ENCODE results near the gene INPP5E. TPM values are rescaled to one million over a fixed set of nuclear protein-coding genes. Genes with fewer than 3 reads are reported as not detected.

Gene INPP5E
- total RNA-seq, 1 experiment from 2014 or later: 12.4 TPM

DNA sequence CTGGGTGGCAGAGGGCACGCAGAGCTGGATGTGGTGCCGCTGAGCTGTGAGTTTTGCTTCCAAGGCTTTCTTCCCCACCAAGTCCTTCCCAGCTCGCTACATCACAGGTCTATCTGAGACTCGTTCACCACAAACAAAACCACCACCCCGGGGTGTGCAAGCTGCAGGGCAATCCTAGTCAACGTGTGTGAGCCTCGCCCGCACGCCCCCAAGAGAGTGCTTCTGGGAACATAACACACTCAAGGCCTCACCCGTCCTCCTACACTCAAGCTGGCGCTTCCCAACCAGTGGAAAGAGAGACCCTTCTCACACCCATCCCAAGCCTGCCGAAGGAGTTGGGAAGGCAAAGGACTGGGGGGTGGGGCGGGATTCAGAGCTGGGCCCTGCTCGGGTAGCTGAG lies 50.2 kb downstream of the INPP5E start:
- no peak for DNase-seq
- no peak overlapping the region for H3K4me3 ChIP-seq (ENCODE audit: insufficient read depth, low read depth, low read length)
- no peaks in the 10 kb centered on the region for H3K27me3 ChIP-seq (ENCODE audit: control insufficient read depth, insufficient read depth, low read length)
- H3K36me3 ChIP-seq (replicated peaks; ENCODE audit: control insufficient read depth, insufficient read depth, low read length): peaks cover 38% of the 10 kb centered on the region

DNA sequence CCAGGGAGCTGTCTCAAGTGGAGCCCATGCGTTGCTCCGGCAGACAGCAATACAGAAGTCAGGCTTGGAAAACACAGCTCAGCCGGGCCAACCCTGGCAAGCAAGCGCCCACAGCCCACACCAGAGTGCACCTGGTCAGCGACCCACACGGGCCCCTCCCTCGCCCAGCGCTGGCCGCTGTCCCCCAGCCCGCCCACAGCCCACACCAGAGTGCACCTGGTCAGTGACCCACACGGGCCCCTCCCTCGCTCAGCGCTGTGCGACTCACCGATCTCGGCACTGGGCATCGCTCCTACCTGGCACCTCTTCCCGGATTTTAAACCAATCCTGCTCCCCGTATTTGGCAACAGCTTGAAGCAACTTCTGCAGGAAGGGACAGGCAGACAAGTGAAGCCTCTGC lies 52.4 kb downstream of the INPP5E start:
- Histone ChIP-seq H3K4me3 (ENCODE audit: insufficient read depth, low read depth, low read length) (no peak overlapping the region), H3K36me3 (replicated peaks; ENCODE audit: control insufficient read depth, insufficient read depth, low read length) (peaks cover 34% of the 10 kb centered on the region), H3K27me3 (ENCODE audit: control insufficient read depth, insufficient read depth, low read length) (no peaks in the 10 kb centered on the region)
- no peak for DNase-seq

DNA sequence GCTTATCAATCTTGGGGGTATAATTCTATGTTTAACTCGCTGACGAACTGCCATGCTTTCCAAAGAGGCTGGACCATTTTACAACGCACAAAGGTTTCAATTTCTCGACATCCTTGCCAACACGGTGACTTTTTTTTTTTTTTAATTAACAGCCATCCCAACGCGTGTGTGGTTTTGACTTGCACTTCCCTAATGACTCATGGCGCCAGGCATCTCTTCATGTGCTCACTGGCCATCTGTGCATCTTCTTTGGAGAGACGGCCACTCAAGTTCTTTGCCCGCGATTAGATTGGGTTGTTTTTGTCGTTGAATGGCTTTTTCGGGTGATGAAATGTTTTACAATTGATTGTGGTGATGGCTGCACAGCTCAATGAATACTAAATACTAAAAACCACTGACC lies 53.6 kb downstream of the INPP5E start:
- no peak overlapping the region for H3K4me3 ChIP-seq (ENCODE audit: insufficient read depth, low read depth, low read length)
- DNase-seq: no peak
- no peaks in the 10 kb centered on the region for H3K27me3 ChIP-seq (ENCODE audit: control insufficient read depth, insufficient read depth, low read length)
- H3K36me3 ChIP-seq (replicated peaks; ENCODE audit: control insufficient read depth, insufficient read depth, low read length): peaks cover 34% of the 10 kb centered on the region

DNA sequence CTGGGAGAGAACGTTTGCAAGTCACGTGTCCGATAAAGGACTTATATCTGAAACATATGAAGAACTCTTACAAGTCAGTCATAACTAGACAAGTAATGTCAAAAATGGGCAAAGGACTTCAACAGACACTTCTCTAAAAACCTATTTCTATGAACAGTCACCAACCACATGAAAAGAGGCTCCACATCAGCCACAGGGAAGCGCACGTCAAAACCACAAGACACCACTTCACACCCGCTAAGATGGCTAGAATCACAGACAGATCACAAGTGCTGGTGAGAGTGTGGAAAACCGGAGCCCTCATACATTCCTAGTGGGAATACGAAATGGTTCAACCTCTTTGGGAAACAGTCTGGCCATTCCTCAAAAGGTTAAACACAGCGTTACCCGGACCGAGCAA lies 54.6 kb downstream of the INPP5E start:
- DNase-seq: no peak
- H3K27me3 ChIP-seq (ENCODE audit: control insufficient read depth, insufficient read depth, low read length): no peaks in the 10 kb centered on the region
- H3K36me3 ChIP-seq (replicated peaks; ENCODE audit: control insufficient read depth, insufficient read depth, low read length): peaks cover 38% of the 10 kb centered on the region
- H3K4me3 ChIP-seq (ENCODE audit: insufficient read depth, low read depth, low read length): no peak overlapping the region

DNA sequence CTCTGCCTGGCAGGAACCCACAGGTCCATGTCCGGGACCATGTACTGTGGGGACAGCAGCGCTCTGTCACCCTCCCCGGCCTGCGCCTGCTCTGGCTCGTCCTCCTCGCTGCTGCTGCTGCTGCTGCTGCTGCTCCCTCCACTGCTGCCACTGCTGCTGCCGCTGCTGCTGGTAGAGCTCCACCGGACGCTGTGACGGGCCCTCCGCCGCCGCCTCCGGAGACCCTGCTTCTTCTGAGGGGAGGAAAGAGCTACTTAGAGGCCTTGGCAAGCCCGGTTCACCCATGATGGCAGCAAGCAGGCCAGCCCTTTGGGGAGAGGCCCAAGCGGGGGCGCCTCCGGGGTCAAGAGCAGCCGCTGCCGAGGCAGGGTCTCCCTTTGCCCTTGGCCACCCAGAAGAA lies 56.2 kb downstream of the INPP5E start:
- Histone ChIP-seq H3K27me3 (ENCODE audit: control insufficient read depth, insufficient read depth, low read length) (no peaks in the 10 kb centered on the region), H3K36me3 (replicated peaks; ENCODE audit: control insufficient read depth, insufficient read depth, low read length) (peaks cover 27% of the 10 kb centered on the region), H3K4me3 (ENCODE audit: insufficient read depth, low read depth, low read length) (no peak overlapping the region)
- DNase-seq: no peak

DNA sequence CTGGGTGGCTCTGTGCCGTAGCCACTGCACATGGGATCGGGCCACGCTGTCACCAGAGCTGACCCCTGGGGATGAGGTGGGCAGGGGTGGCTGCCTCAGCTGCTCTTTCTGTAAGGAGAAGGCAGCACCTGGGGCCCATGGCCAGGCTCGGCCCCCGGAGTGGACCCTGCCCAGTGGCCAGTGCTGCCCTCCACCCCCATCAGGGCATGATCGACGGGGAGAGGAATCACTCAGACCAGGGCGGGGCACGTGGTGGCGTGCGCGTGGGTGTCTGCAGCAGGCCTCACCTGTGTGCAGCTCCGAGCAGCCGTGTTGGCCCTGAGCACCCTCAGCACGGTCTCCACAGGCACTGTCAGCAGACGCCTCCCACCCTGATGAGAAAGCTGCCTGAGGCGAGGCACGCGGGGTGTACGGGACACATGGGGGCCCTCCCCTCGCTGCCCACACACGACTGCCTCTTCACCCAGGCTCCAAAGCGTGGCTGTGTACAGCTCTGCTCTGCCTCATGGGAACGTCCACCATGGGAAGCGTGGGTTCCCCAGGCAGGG lies 57.6 kb downstream of the INPP5E start:
- DNase-seq: no peak
- H3K27me3 ChIP-seq (ENCODE audit: control insufficient read depth, insufficient read depth, low read length): no peaks in the 10 kb centered on the region
- H3K4me3 ChIP-seq (ENCODE audit: insufficient read depth, low read depth, low read length): no peak overlapping the region
- H3K36me3 ChIP-seq (replicated peaks; ENCODE audit: control insufficient read depth, insufficient read depth, low read length): peaks cover 18% of the 10 kb centered on the region

DNA sequence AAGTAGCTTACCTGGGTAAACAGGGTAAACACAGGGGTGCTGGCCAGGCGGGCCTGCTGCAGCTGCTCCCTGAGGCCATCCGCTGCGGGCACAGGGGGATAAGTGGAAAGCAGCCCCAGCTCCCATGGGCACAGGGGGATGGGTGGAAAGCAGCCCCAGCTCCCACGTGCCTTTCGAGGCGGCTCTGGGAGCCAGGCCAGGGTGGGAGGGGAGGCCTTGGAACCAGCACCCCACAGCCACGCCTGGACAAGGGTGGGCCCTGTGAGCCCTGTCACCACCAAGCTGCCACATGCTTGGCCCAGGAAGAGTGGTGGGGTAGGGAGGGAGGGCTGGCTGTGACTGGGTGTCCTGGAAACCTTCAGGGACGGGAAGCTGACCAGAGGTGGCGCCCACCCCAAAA lies 58.3 kb downstream of the INPP5E start:
- H3K4me3 ChIP-seq (ENCODE audit: insufficient read depth, low read depth, low read length): no peak overlapping the region
- no peak for DNase-seq
- peaks cover 17% of the 10 kb centered on the region for H3K36me3 ChIP-seq (replicated peaks; ENCODE audit: control insufficient read depth, insufficient read depth, low read length)
- H3K27me3 ChIP-seq (ENCODE audit: control insufficient read depth, insufficient read depth, low read length): no peaks in the 10 kb centered on the region

DNA sequence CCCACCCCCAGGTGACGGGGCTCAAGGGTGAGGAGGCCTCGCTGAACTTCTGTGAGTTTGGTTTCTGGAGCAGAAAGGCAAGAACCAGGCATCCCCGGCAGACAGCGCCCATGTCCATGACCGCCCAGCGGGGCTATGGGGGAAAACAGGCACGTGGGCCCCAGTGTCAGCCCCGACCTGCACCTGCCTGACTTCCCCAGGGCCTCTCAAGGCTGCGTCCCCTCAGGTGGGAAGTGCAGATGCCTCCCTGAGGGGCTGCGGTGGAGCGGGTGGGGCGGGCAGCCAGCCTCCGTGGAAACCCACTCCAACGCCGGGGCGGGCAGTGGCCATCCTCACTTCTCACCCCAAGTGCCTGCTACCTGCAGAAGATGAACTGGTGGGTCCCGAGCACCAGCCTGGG lies 59.3 kb downstream of the INPP5E start:
- Histone ChIP-seq H3K4me3 (ENCODE audit: insufficient read depth, low read depth, low read length) (no peak overlapping the region), H3K27me3 (ENCODE audit: control insufficient read depth, insufficient read depth, low read length) (no peaks in the 10 kb centered on the region), H3K36me3 (replicated peaks; ENCODE audit: control insufficient read depth, insufficient read depth, low read length) (peaks cover 16% of the 10 kb centered on the region)
- no peak for DNase-seq

DNA sequence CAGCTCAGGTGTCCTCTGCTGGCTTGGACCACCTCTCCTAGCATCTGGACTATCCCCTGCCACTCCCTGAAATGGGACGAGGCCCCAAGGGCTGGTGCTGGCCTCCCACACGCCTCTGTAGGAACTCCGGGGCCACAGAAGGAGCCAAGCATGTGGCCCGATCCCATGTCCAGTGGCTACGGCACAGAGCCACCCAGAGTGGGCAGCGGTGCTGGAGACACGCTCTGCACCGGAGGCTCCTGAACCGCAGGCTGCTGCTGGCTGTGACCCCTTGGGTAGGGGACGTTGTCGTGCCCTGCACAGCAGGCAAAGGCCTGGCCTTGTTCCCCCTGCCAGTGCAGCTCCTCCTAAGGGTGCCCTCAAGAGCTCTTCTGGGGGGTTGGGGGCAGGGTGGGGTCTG lies 59.8 kb downstream of the INPP5E start:
- H3K4me3 ChIP-seq (ENCODE audit: insufficient read depth, low read depth, low read length): no peak overlapping the region
- H3K27me3 ChIP-seq (ENCODE audit: control insufficient read depth, insufficient read depth, low read length): no peaks in the 10 kb centered on the region
- peaks cover 16% of the 10 kb centered on the region for H3K36me3 ChIP-seq (replicated peaks; ENCODE audit: control insufficient read depth, insufficient read depth, low read length)
- no peak for DNase-seq

DNA sequence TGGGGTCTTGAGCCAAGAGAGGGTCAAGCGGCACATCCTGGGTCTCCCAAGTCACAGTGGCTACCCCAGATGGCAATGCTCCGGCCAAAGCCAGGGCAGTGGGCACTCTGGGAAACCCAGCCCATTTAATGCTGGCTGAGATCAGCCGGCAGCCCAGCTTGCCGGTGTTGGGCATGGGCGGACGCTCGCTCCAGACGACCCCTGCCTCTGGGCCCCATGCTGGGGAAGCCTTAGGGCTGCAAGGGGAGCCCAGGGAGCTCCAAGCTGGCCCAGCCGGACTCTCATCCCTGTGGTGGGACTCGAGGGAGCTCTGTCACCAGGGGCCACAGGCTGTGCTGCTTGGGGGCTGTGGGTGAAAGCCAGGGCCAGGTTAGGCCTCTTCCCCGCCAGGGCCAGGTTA lies 60.2 kb downstream of the INPP5E start:
- Histone ChIP-seq H3K36me3 (replicated peaks; ENCODE audit: control insufficient read depth, insufficient read depth, low read length) (peaks cover 16% of the 10 kb centered on the region), H3K27me3 (ENCODE audit: control insufficient read depth, insufficient read depth, low read length) (no peaks in the 10 kb centered on the region), H3K4me3 (ENCODE audit: insufficient read depth, low read depth, low read length) (no peak overlapping the region)
- no peak for DNase-seq

DNA sequence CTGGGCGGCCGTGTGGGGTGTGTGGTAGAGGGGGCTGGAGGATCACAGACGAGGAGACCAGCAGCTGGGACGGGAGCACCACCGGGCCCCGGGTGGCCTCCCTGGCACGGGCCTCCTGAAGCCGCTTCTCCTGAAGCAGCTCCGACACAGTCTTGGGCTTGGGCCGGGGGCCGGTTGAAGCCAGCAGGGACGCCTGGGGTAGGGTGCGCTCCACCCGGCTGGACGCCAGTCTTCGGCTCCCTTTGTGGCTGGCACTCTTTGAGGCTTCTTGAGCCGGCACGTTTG lies 60.7 kb downstream of the INPP5E start:
- Histone ChIP-seq H3K27me3 (ENCODE audit: control insufficient read depth, insufficient read depth, low read length) (no peaks in the 10 kb centered on the region), H3K4me3 (ENCODE audit: insufficient read depth, low read depth, low read length) (no peak overlapping the region), H3K36me3 (replicated peaks; ENCODE audit: control insufficient read depth, insufficient read depth, low read length) (peaks cover 14% of the 10 kb centered on the region)
- DNase-seq: no peak

Other genes with a start within 250 kb of the INPP5E start
- 0.07 TPM in 1 of 2 replicates, not detected in the other for gene LHX3, start 234.7 kb downstream of the INPP5E start, total RNA-seq (2014; rRNA removed; shearing (Covaris generic))
- gene QSOX2, start 194.0 kb downstream of the INPP5E start, total RNA-seq (2014; rRNA removed; shearing (Covaris generic)): 22.6 and 24.6 TPM in 2 replicates
- 0.04 TPM in 1 of 2 replicates, not detected in the other for gene CCDC187, start 135.8 kb downstream of the INPP5E start, total RNA-seq (2014; rRNA removed; shearing (Covaris generic))
- gene GPSM1, start 112.3 kb downstream of the INPP5E start, total RNA-seq (2014; rRNA removed; shearing (Covaris generic)): 17.3 and 22.2 TPM in 2 replicates
- gene DNLZ, start 76.1 kb downstream of the INPP5E start, total RNA-seq (2014; rRNA removed; shearing (Covaris generic)): 11.2 and 20.2 TPM in 2 replicates
- 0.15 and 0.28 TPM in 2 replicates for gene CARD9, start 66.2 kb downstream of the INPP5E start, total RNA-seq (2014; rRNA removed; shearing (Covaris generic))
- 13.3 and 14.0 TPM in 2 replicates for gene SNAPC4, start 39.7 kb downstream of the INPP5E start, total RNA-seq (2014; rRNA removed; shearing (Covaris generic))
- gene ENTR1, start 29.2 kb downstream of the INPP5E start, total RNA-seq (2014; rRNA removed; shearing (Covaris generic)): 116 and 141 TPM in 2 replicates
- gene PMPCA, start 29.2 kb downstream of the INPP5E start, total RNA-seq (2014; rRNA removed; shearing (Covaris generic)): 95.7 and 100 TPM in 2 replicates
- gene SEC16A, start 43.2 kb upstream of the INPP5E start, total RNA-seq (2014; rRNA removed; shearing (Covaris generic)): 17.7 and 23.2 TPM in 2 replicates
- gene NOTCH1, start 106.2 kb upstream of the INPP5E start, total RNA-seq (2014; rRNA removed; shearing (Covaris generic)): 32.2 and 33.3 TPM in 2 replicates
- gene EGFL7, start 223.1 kb upstream of the INPP5E start, total RNA-seq (2014; rRNA removed; shearing (Covaris generic)): 68.5 and 87.3 TPM in 2 replicates
- gene AGPAT2, start 247.6 kb upstream of the INPP5E start, total RNA-seq (2014; rRNA removed; shearing (Covaris generic)): 41.1 and 54.7 TPM in 2 replicates

Data from H7 (cell line).